GM13976 (cell line): ENCODE data around the gene ARSB.

ENCODE experiments used
- DNase-seq: peaks from one replicate; pipeline ENCODE4 v3.0.0; 2012; ENCODE audit warnings: low spot score
- in situ Hi-C: fragments of 300-500 bp; cut with MboI; formaldehyde crosslinking; loops from one replicate; pipeline ENCODE4 v1.12.0; 2022; ENCODE audit warnings: low sequenced_read_pairs, mixed read lengths, inconsistent platforms; ENCODE audit not compliant: unreplicated experiment
- TF ChIP-seq, protein P1 (sequence below): IDR thresholded peaks from 2 replicates; pipeline ENCODE4 v1.5.1; 2012; ENCODE audit warnings: borderline replicate concordance, mild to moderate bottlenecking; ENCODE audit not compliant: insufficient read depth; ENCODE audit errors: extremely low read depth, missing control alignments, control extremely low read depth

Gene ARSB

DNA sequence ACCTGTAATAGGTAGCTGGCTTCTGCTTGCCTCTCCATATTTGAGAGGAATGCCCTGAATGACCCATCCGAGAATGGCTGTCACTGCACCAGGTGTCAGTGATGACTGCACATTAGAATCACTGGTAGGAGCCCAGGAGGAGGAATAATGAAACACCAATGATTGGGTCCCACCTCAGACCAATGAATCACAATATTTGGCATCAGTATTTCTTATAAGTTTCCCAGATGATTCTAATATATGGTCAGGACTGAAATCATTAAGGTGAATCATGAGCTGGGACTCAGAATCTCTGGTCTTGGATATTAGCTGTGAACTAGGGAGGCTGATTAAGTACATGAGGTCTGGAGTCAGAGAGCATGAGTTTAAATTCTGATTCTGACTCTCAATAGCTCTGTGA, 23.4 kb downstream of the ARSB start:
- TF ChIP-seq, protein P1, sequence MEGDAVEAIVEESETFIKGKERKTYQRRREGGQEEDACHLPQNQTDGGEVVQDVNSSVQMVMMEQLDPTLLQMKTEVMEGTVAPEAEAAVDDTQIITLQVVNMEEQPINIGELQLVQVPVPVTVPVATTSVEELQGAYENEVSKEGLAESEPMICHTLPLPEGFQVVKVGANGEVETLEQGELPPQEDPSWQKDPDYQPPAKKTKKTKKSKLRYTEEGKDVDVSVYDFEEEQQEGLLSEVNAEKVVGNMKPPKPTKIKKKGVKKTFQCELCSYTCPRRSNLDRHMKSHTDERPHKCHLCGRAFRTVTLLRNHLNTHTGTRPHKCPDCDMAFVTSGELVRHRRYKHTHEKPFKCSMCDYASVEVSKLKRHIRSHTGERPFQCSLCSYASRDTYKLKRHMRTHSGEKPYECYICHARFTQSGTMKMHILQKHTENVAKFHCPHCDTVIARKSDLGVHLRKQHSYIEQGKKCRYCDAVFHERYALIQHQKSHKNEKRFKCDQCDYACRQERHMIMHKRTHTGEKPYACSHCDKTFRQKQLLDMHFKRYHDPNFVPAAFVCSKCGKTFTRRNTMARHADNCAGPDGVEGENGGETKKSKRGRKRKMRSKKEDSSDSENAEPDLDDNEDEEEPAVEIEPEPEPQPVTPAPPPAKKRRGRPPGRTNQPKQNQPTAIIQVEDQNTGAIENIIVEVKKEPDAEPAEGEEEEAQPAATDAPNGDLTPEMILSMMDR = no peak
- in situ Hi-C loops = loop anchor here (5.0 kb wide), 1 partner anchor 64 kb away; no protein-coding TSS in a partner anchor
- DNase-seq = no peak

DNA sequence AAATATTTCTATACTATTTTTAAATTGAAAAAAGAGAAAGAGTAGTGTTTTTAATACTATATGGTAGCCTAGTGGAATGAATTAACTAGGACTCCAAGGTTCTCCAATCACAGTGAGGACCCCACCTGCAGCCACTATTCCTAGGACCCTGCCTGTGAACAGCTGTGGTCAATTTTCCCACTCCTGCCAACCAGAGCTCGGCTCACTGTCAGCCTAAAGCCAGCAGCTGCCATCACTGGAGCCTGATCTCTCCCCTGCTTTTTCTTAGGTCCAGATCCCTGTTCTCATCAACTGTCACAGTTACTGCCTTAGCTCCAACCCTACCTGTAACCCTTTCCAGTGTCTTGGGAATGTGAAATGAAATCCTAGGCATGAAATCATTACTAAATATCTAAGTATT, 25.3 kb downstream of the ARSB start:
- in situ Hi-C loops = loop anchor here (5.0 kb wide), 1 partner anchor 62 kb away; no protein-coding TSS in a partner anchor
- TF ChIP-seq, protein P1 = no peak
- DNase-seq = no peak

DNA sequence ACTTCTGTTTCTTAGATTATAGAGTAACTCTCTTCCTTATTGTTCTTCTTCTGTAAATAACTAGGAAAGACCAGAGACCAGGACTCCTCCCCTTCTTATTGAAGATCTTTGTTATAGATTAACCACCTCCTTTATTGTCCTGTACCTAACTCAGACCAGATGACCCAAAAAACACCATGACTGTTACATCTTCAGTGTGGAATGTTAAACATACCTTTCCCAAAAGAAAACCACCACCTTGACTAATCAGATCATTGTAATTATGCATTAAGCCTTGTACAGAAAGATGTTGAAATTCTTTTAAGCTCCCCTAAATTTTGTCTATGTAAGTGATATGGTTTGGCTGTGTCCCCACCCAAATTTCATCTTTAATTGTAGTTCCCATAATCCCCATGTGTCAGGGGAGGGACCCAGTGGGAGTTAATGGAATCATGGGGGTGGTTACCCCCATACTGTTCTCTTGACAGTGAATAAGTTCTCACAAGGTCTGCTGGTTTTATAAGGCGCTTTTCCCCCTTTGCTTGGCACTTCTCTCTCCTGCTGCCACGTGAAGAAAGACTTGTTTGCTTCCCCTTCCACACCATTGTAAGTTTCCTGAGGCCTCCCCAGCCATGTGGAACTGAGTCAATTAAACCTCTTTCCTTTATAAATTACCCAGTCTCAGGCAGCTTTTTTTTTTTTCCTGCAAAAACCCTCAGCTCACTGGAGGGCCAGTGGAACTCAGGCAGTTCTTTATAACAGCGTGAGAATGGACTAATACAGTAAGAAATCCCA, 26.3 kb downstream of the ARSB start:
- DNase-seq = no peak
- in situ Hi-C loops = no loop called here
- TF ChIP-seq, protein P1 = no peak

DNA sequence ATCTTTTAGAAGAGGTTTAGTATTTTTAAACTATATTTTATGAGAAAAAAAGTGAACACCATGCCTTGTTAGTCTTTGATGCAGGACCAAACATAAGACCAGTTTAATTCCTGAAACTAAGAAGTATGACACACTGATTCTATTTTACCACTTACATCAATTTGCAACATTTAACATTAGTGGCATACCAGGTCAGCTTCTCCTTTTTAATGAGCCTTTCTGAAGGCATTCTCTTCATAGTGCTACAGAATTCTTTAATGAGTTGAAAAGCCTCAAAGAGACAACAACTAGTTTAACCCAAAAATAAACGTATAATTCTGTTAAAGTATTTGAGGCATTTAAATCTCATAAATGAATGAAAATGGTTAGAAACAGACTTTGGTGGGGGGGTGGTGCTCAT, 28.2 kb downstream of the ARSB start:
- TF ChIP-seq, protein P1 = no peak
- DNase-seq = no peak
- in situ Hi-C loops = no loop called here

DNA sequence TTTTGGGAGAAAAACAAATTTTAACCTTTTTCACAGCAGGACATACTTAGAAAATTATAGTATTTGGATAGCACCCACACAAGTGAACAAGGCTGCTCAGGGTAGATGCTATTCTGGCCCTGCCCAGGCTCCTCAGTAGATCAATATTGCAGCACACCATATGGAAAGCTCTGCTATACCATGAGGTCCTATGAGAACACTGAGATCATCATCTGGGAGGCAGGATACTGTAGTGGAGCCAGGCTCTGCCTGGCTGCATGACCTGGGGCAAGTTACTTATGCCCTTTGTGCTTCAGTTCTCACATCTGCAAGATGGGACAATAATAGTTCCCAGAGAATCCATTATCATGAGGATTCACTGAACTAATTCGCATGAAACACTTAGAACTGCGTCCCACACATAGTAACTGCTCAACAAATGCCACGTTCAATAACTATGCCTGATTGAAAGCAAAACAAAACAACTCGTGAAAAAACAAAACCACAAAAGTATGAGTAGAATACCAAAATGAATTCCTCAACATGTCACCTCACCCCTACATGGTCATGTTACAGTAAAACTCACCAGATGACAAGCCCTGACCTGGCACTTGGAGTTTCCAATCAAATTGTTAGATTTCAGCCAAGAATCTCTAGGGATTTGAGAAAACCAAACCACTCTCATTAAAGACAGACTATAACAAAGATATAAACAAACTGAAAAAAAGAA, 31.9 kb downstream of the ARSB start:
- DNase-seq = peak; percentile 45
- in situ Hi-C loops = no loop called here
- TF ChIP-seq, protein P1 = no peak

DNA sequence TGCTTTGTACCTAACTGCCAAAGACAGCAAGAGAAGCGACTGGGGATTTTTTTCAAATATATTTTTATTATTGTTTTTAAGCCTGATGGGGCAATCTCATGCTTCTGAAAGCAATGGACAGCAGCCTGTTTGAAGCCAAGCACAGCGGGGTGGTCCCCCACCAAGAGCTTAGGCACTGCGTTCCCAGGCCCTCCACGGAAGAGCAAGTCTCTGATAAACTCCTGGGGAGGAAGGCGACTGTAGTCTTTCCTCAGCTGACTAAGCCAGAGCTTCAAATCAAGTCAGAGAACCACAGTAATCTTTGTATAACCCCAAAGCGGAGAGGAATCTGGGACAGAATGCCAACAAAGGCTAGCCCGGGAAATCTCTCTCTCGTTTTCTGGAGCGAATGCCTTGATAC, 54.4 kb downstream of the ARSB start:
- TF ChIP-seq, protein P1 = no peak
- in situ Hi-C loops = no loop called here
- no peak for DNase-seq
